Measurements from ENCODE around the gene LTBP3. TPM values are rescaled to one million over a fixed set of nuclear protein-coding genes. Genes with fewer than 3 reads are reported as not detected.

The LTBP3 gene
- total and polyA plus RNA-seq, 2 of the 13 experiments (the other 11 are each of a cell fraction or from before 2014, with no cell fraction given), result 12.2 to 68.1 TPM

DNA sequence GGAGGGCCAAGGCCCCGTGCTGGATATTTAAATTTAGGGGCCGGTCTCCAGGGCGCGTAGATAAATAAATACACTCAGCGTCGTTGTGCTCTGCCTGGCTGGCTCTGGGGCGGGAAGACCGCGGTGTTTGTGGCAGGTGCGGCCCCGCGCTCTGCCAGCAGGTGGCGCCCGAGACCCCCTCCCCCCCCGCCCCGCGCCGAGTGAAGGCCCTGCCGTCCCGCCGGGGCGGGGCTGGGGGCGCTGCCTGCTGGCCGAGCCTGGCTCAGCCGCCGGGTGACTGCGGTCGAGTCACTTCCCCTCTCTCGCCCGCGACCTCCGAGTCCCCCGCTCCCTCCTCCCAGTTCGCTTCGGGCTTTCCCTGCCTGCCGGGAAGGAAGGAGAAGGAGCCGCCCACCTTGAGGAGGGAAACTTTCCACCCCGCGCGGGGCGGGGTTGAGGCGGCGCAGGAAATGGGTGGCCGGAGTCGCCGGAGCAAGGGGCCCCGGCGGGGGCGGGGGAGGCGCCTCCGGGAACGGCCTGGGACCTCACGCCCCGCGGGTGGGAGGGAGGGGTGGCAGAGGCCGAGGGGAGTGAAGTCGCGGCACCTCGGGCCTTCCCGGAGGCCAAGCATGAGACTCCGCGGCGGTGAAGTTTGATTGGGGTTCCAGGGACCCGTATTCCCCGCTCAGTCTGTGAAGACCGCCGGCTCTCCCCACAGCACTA, 16.1 kb upstream of the LTBP3 start (continued):
- TF ChIP-seq, protein P1, sequence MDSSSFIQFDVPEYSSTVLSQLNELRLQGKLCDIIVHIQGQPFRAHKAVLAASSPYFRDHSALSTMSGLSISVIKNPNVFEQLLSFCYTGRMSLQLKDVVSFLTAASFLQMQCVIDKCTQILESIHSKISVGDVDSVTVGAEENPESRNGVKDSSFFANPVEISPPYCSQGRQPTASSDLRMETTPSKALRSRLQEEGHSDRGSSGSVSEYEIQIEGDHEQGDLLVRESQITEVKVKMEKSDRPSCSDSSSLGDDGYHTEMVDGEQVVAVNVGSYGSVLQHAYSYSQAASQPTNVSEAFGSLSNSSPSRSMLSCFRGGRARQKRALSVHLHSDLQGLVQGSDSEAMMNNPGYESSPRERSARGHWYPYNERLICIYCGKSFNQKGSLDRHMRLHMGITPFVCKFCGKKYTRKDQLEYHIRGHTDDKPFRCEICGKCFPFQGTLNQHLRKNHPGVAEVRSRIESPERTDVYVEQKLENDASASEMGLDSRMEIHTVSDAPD (CRISPR knock-in tag; IDR thresholded peaks at IDR 0.05), result no peak
- peak; percentile 68 for TF ChIP-seq GABPB1 (CRISPR knock-in tag; IDR thresholded peaks at IDR 0.05)
- TF ChIP-seq, protein P2, sequence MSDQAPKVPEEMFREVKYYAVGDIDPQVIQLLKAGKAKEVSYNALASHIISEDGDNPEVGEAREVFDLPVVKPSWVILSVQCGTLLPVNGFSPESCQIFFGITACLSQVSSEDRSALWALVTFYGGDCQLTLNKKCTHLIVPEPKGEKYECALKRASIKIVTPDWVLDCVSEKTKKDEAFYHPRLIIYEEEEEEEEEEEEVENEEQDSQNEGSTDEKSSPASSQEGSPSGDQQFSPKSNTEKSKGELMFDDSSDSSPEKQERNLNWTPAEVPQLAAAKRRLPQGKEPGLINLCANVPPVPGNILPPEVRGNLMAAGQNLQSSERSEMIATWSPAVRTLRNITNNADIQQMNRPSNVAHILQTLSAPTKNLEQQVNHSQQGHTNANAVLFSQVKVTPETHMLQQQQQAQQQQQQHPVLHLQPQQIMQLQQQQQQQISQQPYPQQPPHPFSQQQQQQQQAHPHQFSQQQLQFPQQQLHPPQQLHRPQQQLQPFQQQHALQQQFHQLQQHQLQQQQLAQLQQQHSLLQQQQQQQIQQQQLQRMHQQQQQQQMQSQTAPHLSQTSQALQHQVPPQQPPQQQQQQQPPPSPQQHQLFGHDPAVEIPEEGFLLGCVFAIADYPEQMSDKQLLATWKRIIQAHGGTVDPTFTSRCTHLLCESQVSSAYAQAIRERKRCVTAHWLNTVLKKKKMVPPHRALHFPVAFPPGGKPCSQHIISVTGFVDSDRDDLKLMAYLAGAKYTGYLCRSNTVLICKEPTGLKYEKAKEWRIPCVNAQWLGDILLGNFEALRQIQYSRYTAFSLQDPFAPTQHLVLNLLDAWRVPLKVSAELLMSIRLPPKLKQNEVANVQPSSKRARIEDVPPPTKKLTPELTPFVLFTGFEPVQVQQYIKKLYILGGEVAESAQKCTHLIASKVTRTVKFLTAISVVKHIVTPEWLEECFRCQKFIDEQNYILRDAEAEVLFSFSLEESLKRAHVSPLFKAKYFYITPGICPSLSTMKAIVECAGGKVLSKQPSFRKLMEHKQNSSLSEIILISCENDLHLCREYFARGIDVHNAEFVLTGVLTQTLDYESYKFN (CRISPR knock-in tag; conservative IDR thresholded peaks at IDR 0.05), result peak; percentile 24; the same call in 1 of the 2 replicates
- TF ChIP-seq ZGPAT (CRISPR knock-in tag; IDR thresholded peaks at IDR 0.05), result peak; percentile 51; the same call in 1 of the 2 replicates
- TF ChIP-seq, protein P3, sequence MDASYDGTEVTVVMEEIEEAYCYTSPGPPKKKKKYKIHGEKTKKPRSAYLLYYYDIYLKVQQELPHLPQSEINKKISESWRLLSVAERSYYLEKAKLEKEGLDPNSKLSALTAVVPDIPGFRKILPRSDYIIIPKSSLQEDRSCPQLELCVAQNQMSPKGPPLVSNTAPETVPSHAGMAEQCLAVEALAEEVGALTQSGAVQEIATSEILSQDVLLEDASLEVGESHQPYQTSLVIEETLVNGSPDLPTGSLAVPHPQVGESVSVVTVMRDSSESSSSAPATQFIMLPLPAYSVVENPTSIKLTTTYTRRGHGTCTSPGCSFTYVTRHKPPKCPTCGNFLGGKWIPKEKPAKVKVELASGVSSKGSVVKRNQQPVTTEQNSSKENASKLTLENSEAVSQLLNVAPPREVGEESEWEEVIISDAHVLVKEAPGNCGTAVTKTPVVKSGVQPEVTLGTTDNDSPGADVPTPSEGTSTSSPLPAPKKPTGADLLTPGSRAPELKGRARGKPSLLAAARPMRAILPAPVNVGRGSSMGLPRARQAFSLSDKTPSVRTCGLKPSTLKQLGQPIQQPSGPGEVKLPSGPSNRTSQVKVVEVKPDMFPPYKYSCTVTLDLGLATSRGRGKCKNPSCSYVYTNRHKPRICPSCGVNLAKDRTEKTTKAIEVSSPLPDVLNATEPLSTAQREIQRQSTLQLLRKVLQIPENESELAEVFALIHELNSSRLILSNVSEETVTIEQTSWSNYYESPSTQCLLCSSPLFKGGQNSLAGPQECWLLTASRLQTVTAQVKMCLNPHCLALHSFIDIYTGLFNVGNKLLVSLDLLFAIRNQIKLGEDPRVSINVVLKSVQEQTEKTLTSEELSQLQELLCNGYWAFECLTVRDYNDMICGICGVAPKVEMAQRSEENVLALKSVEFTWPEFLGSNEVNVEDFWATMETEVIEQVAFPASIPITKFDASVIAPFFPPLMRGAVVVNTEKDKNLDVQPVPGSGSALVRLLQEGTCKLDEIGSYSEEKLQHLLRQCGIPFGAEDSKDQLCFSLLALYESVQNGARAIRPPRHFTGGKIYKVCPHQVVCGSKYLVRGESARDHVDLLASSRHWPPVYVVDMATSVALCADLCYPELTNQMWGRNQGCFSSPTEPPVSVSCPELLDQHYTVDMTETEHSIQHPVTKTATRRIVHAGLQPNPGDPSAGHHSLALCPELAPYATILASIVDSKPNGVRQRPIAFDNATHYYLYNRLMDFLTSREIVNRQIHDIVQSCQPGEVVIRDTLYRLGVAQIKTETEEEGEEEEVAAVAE (CRISPR knock-in tag; IDR thresholded peaks at IDR 0.05; ENCODE audit: borderline replicate concordance), result no peak
- TF ChIP-seq ZNF891 (CRISPR knock-in tag; IDR thresholded peaks at IDR 0.05), result no peak
- peak; percentile 74 for TF ChIP-seq RBM22 (optimal IDR thresholded peaks at IDR 0.05; ENCODE audit: low read length)
- TF ChIP-seq CENPT (CRISPR knock-in tag; IDR thresholded peaks at IDR 0.05; ENCODE audit: low read depth), result no peak
- TF ChIP-seq ZBTB46 (CRISPR knock-in tag; IDR thresholded peaks at IDR 0.05; ENCODE audit: borderline replicate concordance), result no peak
- peak; percentile 55; the same call in 1 of the 2 replicates for TF ChIP-seq ZNF552 (CRISPR knock-in tag; IDR thresholded peaks at IDR 0.05; ENCODE audit: borderline replicate concordance)
- peak; percentile 62; the same call in 1 of the 2 replicates for TF ChIP-seq KDM5B (CRISPR knock-in tag; IDR thresholded peaks at IDR 0.05; ENCODE audit: borderline replicate concordance)
- TF ChIP-seq ZBTB7B (CRISPR knock-in tag; IDR thresholded peaks at IDR 0.05), result peak; percentile 18; the same call in 1 of the 2 replicates
- peak; percentile 74; the same call in 1 of the 2 replicates for TF ChIP-seq ZNF639 (CRISPR knock-in tag; conservative IDR thresholded peaks at IDR 0.05)
